ENCODE measurements around the gene LRRC63. TPM values are rescaled to one million over a fixed set of nuclear protein-coding genes. Genes with fewer than 3 reads are reported as not detected.

Gene LRRC63
- total and polyA plus RNA-seq, 9 of the 15 experiments (the other 6 are each of a cell fraction or from before 2014, with no cell fraction given) = 0.07 to 0.41 (median 0.24) TPM; not detected in 1

GRCh38 chr13:46202966-46203365 is 8.8 kb upstream of the LRRC63 start:
- no peak overlapping the region for H3K27ac ChIP-seq (ENCODE audit: extremely low read depth, low read depth, low read length)
- H2AFZ ChIP-seq (ENCODE audit: low read depth, low read length) = no peak overlapping the region
- TF ChIP-seq ESRRB (CRISPR knock-in tag; IDR thresholded peaks at IDR 0.05; ENCODE audit: borderline replicate concordance) (no peak), ZNF3 (CRISPR knock-in tag; IDR thresholded peaks at IDR 0.05) (no peak)
- FAIRE-seq = no peak
- no peak for DNase-seq (ENCODE audit: extremely low read depth in 1 of 4, low spot score in 3 of 4)
- H3K79me2 ChIP-seq (ENCODE audit: control insufficient read depth, insufficient read depth, low read length) = no peaks in the 10 kb centered on the region
- H3K9me3 ChIP-seq (replicated peaks; ENCODE audit: control insufficient read depth, insufficient read depth, low read depth, low read length) = no peaks in the 10 kb centered on the region
- H3K4me1 ChIP-seq (replicated peaks in 1 of 2; ENCODE audit: control insufficient read depth in 2 of 2, insufficient read depth in 2 of 2, low read length in 2 of 2) = peaks cover 3 to 6% of the 10 kb centered on the region in 2 experiments; a peak in 3 of 5 replicates
- 58% methylated on average over 5 of the region's 5 CpGs for WGBS (ENCODE audit: insufficient coverage, low coverage, missing lambda C conversion rate)
- no peaks in the 10 kb centered on the region for H3K27me3 ChIP-seq (ENCODE audit: control insufficient read depth in 2 of 2, insufficient read depth in 2 of 2, low read length in 2 of 2)
- H3K36me3 ChIP-seq (ENCODE audit: control insufficient read depth, insufficient read depth, low read length) = no peaks in the 10 kb centered on the region
- CTCF ChIA-PET (ENCODE audit: low intra/inter-chr PET ratio) = no interaction called here
- no TSS peak for BruUV-seq (replicated peaks)
- H3K4me2 ChIP-seq (ENCODE audit: insufficient read depth, low read length) = no peak overlapping the region
- H3K9me1 ChIP-seq (ENCODE audit: control insufficient read depth, insufficient read depth, low read length) = no peaks in the 10 kb centered on the region
- no peak overlapping the region for H3K4me3 ChIP-seq
- H3K9ac ChIP-seq (ENCODE audit: insufficient read depth in 1 of 2, low read depth in 2 of 2, low read length in 2 of 2) = no peak overlapping the region
- H4K20me1 ChIP-seq (replicated peaks; ENCODE audit: control insufficient read depth, insufficient read depth, low read length) = no peaks in the 10 kb centered on the region
- intact Hi-C loops (cut with micrococcal nuclease) = no loop called here
- in situ Hi-C loops (cut with MboI) = no loop called here
- no peak for ATAC-seq
- POLR2A ChIA-PET = no interaction called here

GRCh38 chr13:46206143-46206542 is 5.6 kb upstream of the LRRC63 start:
- no peak overlapping the region for H3K27ac ChIP-seq (ENCODE audit: extremely low read depth, low read depth, low read length)
- no peaks in the 10 kb centered on the region for H3K9me1 ChIP-seq (ENCODE audit: control insufficient read depth, insufficient read depth, low read length)
- no TSS peak for BruUV-seq (replicated peaks)
- DNase-seq (ENCODE audit: extremely low read depth in 1 of 4, low spot score in 3 of 4) (no peak), ATAC-seq (no peak), FAIRE-seq (no peak)
- no peak overlapping the region for H3K4me2 ChIP-seq (ENCODE audit: insufficient read depth, low read length)
- H3K36me3 ChIP-seq (ENCODE audit: control insufficient read depth, insufficient read depth, low read length) = no peaks in the 10 kb centered on the region
- POLR2A ChIA-PET = interaction anchor here (1.2 kb wide), 1 partner anchor 11 kb away, joined by 3 read pairs; no protein-coding TSS in a partner anchor
- WGBS (ENCODE audit: insufficient coverage, low coverage, missing lambda C conversion rate) = 0% methylated on average over 1 of the region's 1 CpG
- H3K4me1 ChIP-seq (replicated peaks in 1 of 2; ENCODE audit: control insufficient read depth in 2 of 2, insufficient read depth in 2 of 2, low read length in 2 of 2) = peaks cover 0 to 5% of the 10 kb centered on the region in 2 experiments; a peak in 3 of 5 replicates
- intact Hi-C loops (cut with micrococcal nuclease) = no loop called here
- no peak overlapping the region for H3K9ac ChIP-seq (ENCODE audit: insufficient read depth in 1 of 2, low read depth in 2 of 2, low read length in 2 of 2)
- H3K79me2 ChIP-seq (ENCODE audit: control insufficient read depth, insufficient read depth, low read length) = no peaks in the 10 kb centered on the region
- H2AFZ ChIP-seq (ENCODE audit: low read depth, low read length) = no peak overlapping the region
- no peak overlapping the region for H3K4me3 ChIP-seq
- CTCF ChIA-PET (ENCODE audit: low intra/inter-chr PET ratio) = no interaction called here
- no peaks in the 10 kb centered on the region for H3K27me3 ChIP-seq (ENCODE audit: control insufficient read depth in 2 of 2, insufficient read depth in 2 of 2, low read length in 2 of 2)
- no peaks in the 10 kb centered on the region for H4K20me1 ChIP-seq (replicated peaks; ENCODE audit: control insufficient read depth, insufficient read depth, low read length)
- no peaks in the 10 kb centered on the region for H3K9me3 ChIP-seq (replicated peaks; ENCODE audit: control insufficient read depth, insufficient read depth, low read depth, low read length)
- in situ Hi-C loops (cut with MboI) = no loop called here
- TF ChIP-seq ZNF165 (CRISPR knock-in tag; IDR thresholded peaks at IDR 0.05; ENCODE audit: borderline replicate concordance) = no peak
- TF ChIP-seq ATF4 (CRISPR knock-in tag; IDR thresholded peaks at IDR 0.05) = no peak
- no peak for TF ChIP-seq NFYB (IDR thresholded peaks at IDR 0.05; ENCODE audit: extremely low read depth, insufficient read length)
- TF ChIP-seq MEF2D (tag; conservative IDR thresholded peaks at IDR 0.05; ENCODE audit: low read depth) = no peak
- no peak for TF ChIP-seq RCOR1 (IDR thresholded peaks at IDR 0.05; ENCODE audit: borderline replicate concordance in 1 of 2, low read depth in 2 of 2, low read length in 2 of 2)
- no peak for TF ChIP-seq FOXJ2 (tag; IDR thresholded peaks at IDR 0.05)
- no peak for TF ChIP-seq ZKSCAN8 (CRISPR knock-in tag; IDR thresholded peaks at IDR 0.05)
- TF ChIP-seq RBM22 (IDR thresholded peaks at IDR 0.05; ENCODE audit: low read depth, low read length, poor library complexity, severe bottlenecking) = no peak
- no peak for TF ChIP-seq PRDM10 (IDR thresholded peaks at IDR 0.05; ENCODE audit: partially characterized antibody)
- no peak for TF ChIP-seq MCM5 (IDR thresholded peaks at IDR 0.05; ENCODE audit: low read depth)

Data from K562 (cell line).